Colonic mucosa (tissue), 4 donors: ENCODE data around the gene SCN2B. TPM values are rescaled to one million over a fixed set of nuclear protein-coding genes. Genes with fewer than 3 reads are reported as not detected.

Source experiments
- DNase-seq: peaks from one replicate; pipeline ENCODE4 v3.0.0-alpha.2; 2020
- H3K27ac ChIP-seq: fragments of 200-600 bp; one replicate; pipeline ENCODE4 v1.8.0; 2021
- H3K27me3 ChIP-seq: fragments of 200-600 bp; one replicate; pipeline ENCODE4 v1.8.0; 2021
- H3K36me3 ChIP-seq: fragments of 200-600 bp; one replicate; pipeline ENCODE4 v1.8.0; 2021
- H3K4me1 ChIP-seq: fragments of 200-600 bp; one replicate; pipeline ENCODE4 v1.8.0; 2021; ENCODE audit warnings: mild to moderate bottlenecking
- H3K4me3 ChIP-seq: fragments of 200-600 bp; one replicate; pipeline ENCODE4 v1.8.0; 2021
- H3K9ac ChIP-seq, 2 donors: one replicate each; pipeline ENCODE4 v1.7.0; 2013; ENCODE audit warnings: control low read depth in 2 of 2, low read depth in 2 of 2, low read length in 2 of 2
- H3K9me3 ChIP-seq: fragments of 200-600 bp; one replicate; pipeline ENCODE4 v1.8.0; 2021
- CTCF ChIP-seq: fragments of 200-600 bp; IDR thresholded peaks from one replicate; pipeline ENCODE4 v1.8.0; 2022; ENCODE audit warnings: antibody characterized with exemption, mild to moderate bottlenecking
- intact Hi-C: fragments of 100-400 bp; cut with DNase I; formaldehyde crosslinking; loops from one replicate; pipeline ENCODE4 v1.14.1; 2022
- total RNA-seq, 2 donors: library from RNA; stranded (reverse); fragmentation: NEBNext Ultra II Directional in 1 of 2; extraction: Animal tissue kit (Norgen Biotek cat#: 25700) in 1 of 2; gene quantifications; one replicate each; pipeline ENCODE4 v1.2.1, GENCODE V29; 2021
- donor health status: healthy.
- donor health status: DM: no; HTN: no; CAD: no.
- donor health status: DM: no; HTN: no; CAD: no.

Gene SCN2B
- total RNA-seq, 2 donors from 2014 or later: 0.12 to 0.45 TPM

DNA sequence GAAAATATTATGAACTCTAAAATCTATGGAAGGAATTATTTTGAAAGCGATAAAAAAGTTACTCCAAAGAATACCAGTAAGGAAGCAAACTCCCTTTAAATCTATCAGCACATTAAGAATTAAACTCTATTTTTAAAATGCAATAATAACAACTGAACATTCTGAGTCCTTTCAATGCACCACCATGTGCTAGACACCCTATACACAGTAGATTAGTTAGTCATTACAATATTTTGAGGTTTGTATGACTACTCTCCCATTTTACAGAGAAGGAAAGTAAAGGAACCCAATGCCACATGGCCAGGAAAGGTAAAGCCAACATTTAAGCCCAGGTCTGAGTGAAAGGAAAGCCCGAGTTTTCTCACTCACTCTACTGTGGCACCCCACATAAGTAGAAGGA, 30.6 kb upstream of the SCN2B start:
- Histone ChIP-seq H3K36me3 (no peaks in the 10 kb centered on the region), H3K9me3 (no peaks in the 10 kb centered on the region), H3K4me1 (peaks cover 16% of the 10 kb centered on the region), H3K9ac (no peak overlapping the region), H3K27ac (peak overlapping the region; percentile 34), H3K27me3 (no peaks in the 10 kb centered on the region), H3K4me3 (no peak overlapping the region)
- intact Hi-C loops: no loop called here
- no peak for DNase-seq
- no peak for TF ChIP-seq CTCF

DNA sequence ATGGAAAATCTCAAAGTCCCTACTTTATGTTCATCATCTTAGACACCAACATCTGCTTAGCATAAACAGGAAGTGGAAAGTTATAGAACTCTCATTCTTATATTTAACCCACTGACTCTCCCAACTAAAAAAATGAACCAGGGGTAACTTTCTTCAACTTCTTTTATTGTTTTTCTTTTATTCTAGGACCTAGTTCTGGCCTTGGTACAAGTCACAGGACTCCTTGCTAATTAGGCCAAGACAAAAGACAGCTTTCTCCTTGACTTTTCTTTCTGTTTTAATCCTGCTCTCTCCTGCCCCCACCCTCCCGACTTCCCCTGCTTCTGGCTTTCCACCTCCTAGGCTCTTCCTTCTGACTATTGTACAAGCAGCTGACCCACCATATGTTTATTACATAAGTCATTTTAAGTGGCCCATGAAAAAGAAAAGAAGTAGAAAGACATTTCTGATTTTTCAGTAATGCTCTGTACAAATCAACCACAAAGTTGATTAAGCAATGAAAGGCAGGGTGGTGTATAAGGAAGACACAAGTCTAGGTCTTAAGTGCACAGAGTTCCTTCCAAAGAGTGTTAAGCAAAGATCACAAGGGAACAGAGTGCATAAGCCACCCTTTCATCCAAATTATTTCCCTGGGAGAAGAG, 30.1 kb upstream of the SCN2B start:
- Histone ChIP-seq H3K4me3 (no peak overlapping the region), H3K9me3 (no peaks in the 10 kb centered on the region), H3K27me3 (no peaks in the 10 kb centered on the region), H3K27ac (peak overlapping the region; percentile 34), H3K9ac (no peak overlapping the region), H3K36me3 (no peaks in the 10 kb centered on the region), H3K4me1 (peaks cover 21% of the 10 kb centered on the region)
- TF ChIP-seq CTCF: no peak
- no peak for DNase-seq
- intact Hi-C loops: no loop called here

DNA sequence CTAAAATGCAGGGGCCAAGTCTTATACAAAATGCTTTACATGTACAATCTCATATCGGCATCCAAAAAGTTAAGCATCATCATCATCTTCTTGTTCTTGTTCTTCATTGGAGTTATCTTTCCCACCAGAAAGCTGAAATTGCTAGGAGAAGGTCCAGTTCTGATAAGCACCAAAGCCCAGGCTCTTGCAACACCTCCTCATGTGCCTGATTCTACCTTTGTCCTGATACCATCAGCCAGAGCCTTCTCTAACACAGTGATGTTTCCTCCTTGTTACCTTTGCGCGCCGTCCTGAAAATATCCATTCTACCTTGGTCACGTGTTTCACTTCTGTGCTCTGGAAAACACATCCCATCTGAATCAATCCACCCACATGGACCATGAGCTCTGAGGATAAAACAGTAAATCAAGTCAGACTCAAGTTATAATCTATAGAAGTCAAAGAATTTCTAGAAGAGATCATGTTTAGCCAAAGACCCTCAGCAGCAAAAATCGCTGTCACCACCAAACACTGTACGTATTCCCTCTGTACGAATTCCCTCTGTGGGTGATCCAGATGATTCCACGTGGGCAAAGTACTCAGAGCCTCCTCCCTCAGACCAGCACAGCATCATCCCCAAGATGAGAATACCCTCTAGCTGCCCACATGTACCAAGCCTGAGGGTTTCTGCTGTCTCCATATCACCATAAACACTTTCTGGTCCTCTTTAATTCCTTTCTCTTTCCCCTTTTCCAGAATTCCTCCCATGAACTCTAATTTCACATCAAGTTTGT, 29.4 kb upstream of the SCN2B start:
- Histone ChIP-seq H3K4me1 (peaks cover 15% of the 10 kb centered on the region), H3K27me3 (no peaks in the 10 kb centered on the region), H3K9ac (no peak overlapping the region), H3K36me3 (no peaks in the 10 kb centered on the region), H3K9me3 (no peaks in the 10 kb centered on the region), H3K4me3 (no peak overlapping the region), H3K27ac (peak overlapping the region; percentile 34)
- DNase-seq: no peak
- intact Hi-C loops: no loop called here
- TF ChIP-seq CTCF: no peak

DNA sequence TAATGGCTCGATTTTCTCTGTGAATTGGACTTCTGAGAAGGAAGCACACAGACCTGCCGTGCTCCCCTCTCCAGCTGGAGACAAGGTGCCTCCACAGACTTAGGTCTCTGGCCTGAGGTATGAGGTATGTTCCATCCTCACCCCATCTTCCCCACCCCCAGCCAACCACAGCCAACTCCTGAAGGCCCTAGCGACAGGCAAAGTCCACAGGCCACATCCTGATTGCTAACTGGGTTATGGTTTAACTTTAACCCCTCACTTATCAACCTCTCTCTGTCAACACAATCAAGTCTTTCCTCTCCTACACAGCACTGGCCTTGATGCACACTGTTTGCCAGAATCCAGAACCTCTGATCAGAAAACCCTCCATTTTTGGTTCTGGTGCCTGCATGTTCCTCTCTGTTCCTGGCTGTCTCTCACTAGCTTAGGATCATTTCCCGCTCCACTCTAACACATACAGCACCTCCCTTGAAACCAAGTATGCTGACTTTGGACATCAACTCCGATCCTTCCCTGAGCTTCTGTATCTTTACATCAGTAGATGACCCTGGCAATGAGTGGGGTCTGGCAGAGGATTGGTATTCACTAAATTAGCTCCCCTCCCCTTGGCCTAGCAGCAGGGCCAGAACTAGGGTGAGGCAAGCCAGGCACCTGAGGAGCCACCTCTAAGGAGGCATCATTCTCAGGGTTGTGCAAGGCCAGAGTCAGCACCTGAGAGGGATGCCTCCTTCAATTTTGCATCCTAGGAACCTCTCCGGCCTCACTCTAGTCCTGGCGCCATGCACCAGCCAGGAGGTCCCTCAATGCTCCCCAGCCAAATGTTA, 26.4 kb upstream of the SCN2B start:
- H3K9me3 ChIP-seq: no peaks in the 10 kb centered on the region
- H3K36me3 ChIP-seq: no peaks in the 10 kb centered on the region
- peak; percentile 89 for DNase-seq
- peaks cover 15% of the 10 kb centered on the region for H3K4me1 ChIP-seq
- peak overlapping the region in 1 of 2 donors; percentile 46 for H3K9ac ChIP-seq
- no peak for TF ChIP-seq CTCF
- H3K4me3 ChIP-seq: no peak overlapping the region
- H3K27me3 ChIP-seq: no peaks in the 10 kb centered on the region
- intact Hi-C loops: loop anchor here (5.0 kb wide), 1 partner anchor 149 kb away; no protein-coding TSS in a partner anchor
- peak overlapping the region; percentile 72 for H3K27ac ChIP-seq

DNA sequence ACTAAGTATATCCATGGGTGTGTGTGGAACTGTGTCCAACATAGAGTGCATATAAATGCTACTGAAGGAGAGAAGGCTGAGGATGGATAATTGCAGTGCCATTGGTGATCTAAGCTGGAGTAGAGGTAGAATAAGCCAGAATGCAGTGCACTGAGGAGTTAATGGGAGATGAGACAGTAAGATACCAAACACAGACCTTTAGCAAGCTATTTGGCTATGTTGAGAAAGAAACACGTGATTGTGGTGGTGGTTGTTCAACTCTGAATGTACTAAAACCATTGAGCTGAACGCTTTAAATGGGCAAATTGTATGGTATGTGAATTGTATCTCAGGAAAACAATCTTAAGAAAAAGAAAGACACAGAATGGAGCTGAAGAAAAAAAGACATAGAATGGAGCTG, 25.5 kb upstream of the SCN2B start:
- Histone ChIP-seq H3K27me3 (no peaks in the 10 kb centered on the region), H3K27ac (peak overlapping the region; percentile 43), H3K9me3 (no peaks in the 10 kb centered on the region), H3K9ac (no peak overlapping the region), H3K36me3 (no peaks in the 10 kb centered on the region), H3K4me3 (no peak overlapping the region), H3K4me1 (peaks cover 15% of the 10 kb centered on the region)
- intact Hi-C loops: loop anchor here (5.0 kb wide), 1 partner anchor 150 kb away; no protein-coding TSS in a partner anchor
- no peak for DNase-seq
- no peak for TF ChIP-seq CTCF
